ENCODE results near the gene GALNT5.

The GALNT5 gene

GRCh38 chr2:157218911-157219310 lies 38.6 kb upstream of the GALNT5 start:
- POLR2A ChIA-PET = no interaction called here
- no peak overlapping the region for H3K4me3 ChIP-seq (ENCODE audit: low read depth, low read length)
- CTCF ChIA-PET = no interaction called here
- no peak overlapping the region for H3K27ac ChIP-seq (ENCODE audit: extremely low read depth, low read depth, low read length)
- H3K9me3 ChIP-seq (ENCODE audit: control insufficient read depth, insufficient read depth, low read depth, low read length) = no peaks in the 10 kb centered on the region
- H3K4me1 ChIP-seq (ENCODE audit: control insufficient read depth, insufficient read depth, low read length) = no peaks in the 10 kb centered on the region
- TF ChIP-seq ZFP3 (tag by site-specific recombination; IDR thresholded peaks at IDR 0.05; ENCODE audit: low read depth) (no peak), ZNF423 (tag by site-specific recombination; IDR thresholded peaks at IDR 0.05) (no peak), REPIN1 (tag by site-specific recombination; IDR thresholded peaks at IDR 0.05; ENCODE audit: low read depth) (no peak), ZNF585B (tag by site-specific recombination; IDR thresholded peaks at IDR 0.05) (no peak), ZNF707 (tag by site-specific recombination; IDR thresholded peaks at IDR 0.05) (no peak), ZNF394 (tag by site-specific recombination; IDR thresholded peaks at IDR 0.05; ENCODE audit: borderline replicate concordance) (no peak), GLI4 (tag by site-specific recombination; IDR thresholded peaks at IDR 0.05) (no peak), ZNF704 (tag by site-specific recombination; IDR thresholded peaks at IDR 0.05) (no peak), ZNF776 (tag by site-specific recombination; IDR thresholded peaks at IDR 0.05; ENCODE audit: borderline replicate concordance) (no peak), AEBP2 (tag by site-specific recombination; IDR thresholded peaks at IDR 0.05; ENCODE audit: borderline replicate concordance) (no peak), ZNF18 (tag by site-specific recombination; IDR thresholded peaks at IDR 0.05) (no peak), HOXC10 (CRISPR knock-in tag; IDR thresholded peaks at IDR 0.05) (no peak), ZNF138 (tag by site-specific recombination; IDR thresholded peaks at IDR 0.05; ENCODE audit: borderline replicate concordance) (no peak), ZNF549 (tag by site-specific recombination; IDR thresholded peaks at IDR 0.05) (no peak)
- H3K36me3 ChIP-seq (ENCODE audit: control insufficient read depth in 2 of 2, insufficient read depth in 1 of 2, low read length in 2 of 2) = no peaks in the 10 kb centered on the region

GRCh38 chr2:157220502-157220901 lies 37.0 kb upstream of the GALNT5 start:
- H3K4me1 ChIP-seq (ENCODE audit: control insufficient read depth, insufficient read depth, low read length) = no peaks in the 10 kb centered on the region
- POLR2A ChIA-PET = no interaction called here
- no peaks in the 10 kb centered on the region for H3K36me3 ChIP-seq (ENCODE audit: control insufficient read depth in 2 of 2, insufficient read depth in 1 of 2, low read length in 2 of 2)
- CTCF ChIA-PET = interaction anchor here (0.6 kb wide), 1 partner anchor 1891 kb away, joined by 3 read pairs; no protein-coding TSS in a partner anchor
- H3K4me3 ChIP-seq (ENCODE audit: low read depth, low read length) = no peak overlapping the region
- no peaks in the 10 kb centered on the region for H3K9me3 ChIP-seq (ENCODE audit: control insufficient read depth, insufficient read depth, low read depth, low read length)
- H3K27ac ChIP-seq (ENCODE audit: extremely low read depth, low read depth, low read length) = no peak overlapping the region
- no peak for TF ChIP-seq KLF16 (tag by site-specific recombination; IDR thresholded peaks at IDR 0.05)
- TF ChIP-seq MZF1 (tag by site-specific recombination; IDR thresholded peaks at IDR 0.05; ENCODE audit: borderline replicate concordance) = no peak
- no peak for TF ChIP-seq SETDB1 (IDR thresholded peaks at IDR 0.05; ENCODE audit: insufficient read length, low read length)
- no peak for TF ChIP-seq ZNF10 (tag by site-specific recombination; IDR thresholded peaks at IDR 0.05)
- TF ChIP-seq ZNF560 (tag by site-specific recombination; IDR thresholded peaks at IDR 0.05; ENCODE audit: borderline replicate concordance) = no peak
- TF ChIP-seq ZNF2 (tag by site-specific recombination; IDR thresholded peaks at IDR 0.05) = no peak
- no peak for TF ChIP-seq ATF2 (tag by site-specific recombination; IDR thresholded peaks at IDR 0.05; ENCODE audit: low read depth)
- no peak for TF ChIP-seq ZNF837 (tag by site-specific recombination; IDR thresholded peaks at IDR 0.05)
- TF ChIP-seq ZSCAN4 (tag by site-specific recombination; IDR thresholded peaks at IDR 0.05) = no peak
- no peak for TF ChIP-seq GFI1B (tag by site-specific recombination; IDR thresholded peaks at IDR 0.05)
- no peak for TF ChIP-seq ZXDB (tag by site-specific recombination; IDR thresholded peaks at IDR 0.05)
- TF ChIP-seq HOXD13 (CRISPR knock-in tag; IDR thresholded peaks at IDR 0.05; ENCODE audit: borderline replicate concordance) = no peak

Measured in HEK293 (cell line).